BLaER1 treated with 17β-estradiol and CSF1 and Interleukin-3, amounts not matched to agents 10 nM and 100 nM (cell line): ENCODE data around the gene PBX3.

ENCODE experiments used
- H3K27ac ChIP-seq, 11 experiments: shearing (Covaris generic); formaldehyde crosslinking; 2 replicates each; pipeline ENCODE4 v1.8.1; 2022
- H3K27me3 ChIP-seq, 11 experiments: shearing (Covaris generic); formaldehyde crosslinking; 2 replicates each; pipeline ENCODE4 v1.8.1; 2022
- H3K36me3 ChIP-seq, 11 experiments: shearing (Covaris generic); formaldehyde crosslinking; 2 replicates each; pipeline ENCODE4 v1.8.1; 2022
- H3K4me1 ChIP-seq, 10 experiments: shearing (Covaris generic); formaldehyde crosslinking; 2 replicates each; pipeline ENCODE4 v1.8.1; 2022
- H3K4me2 ChIP-seq, 11 experiments: shearing (Covaris generic); formaldehyde crosslinking; 2 replicates each; pipeline ENCODE4 v1.8.1; 2022
- H3K4me3 ChIP-seq, 10 experiments: shearing (Covaris generic); formaldehyde crosslinking; 2 replicates each; pipeline ENCODE4 v1.8.1; 2022
- H3K9ac ChIP-seq, 11 experiments: shearing (Covaris generic); formaldehyde crosslinking; 2 replicates each; pipeline ENCODE4 v1.8.1; 2022
- H3K9me3 ChIP-seq, 11 experiments: shearing (Covaris generic); formaldehyde crosslinking; replicated peaks in 1 of 11; 2 replicates each; pipeline ENCODE4 v1.8.1; 2022
- H4K20me1 ChIP-seq, 11 experiments: shearing (Covaris generic); formaldehyde crosslinking; 2 replicates each; pipeline ENCODE4 v1.8.1; 2022
- Cebpa-rat ChIP-seq, 11 experiments: shearing (Covaris generic); IDR thresholded peaks; 2 replicates each; pipeline ENCODE4 v1.8.1; 2022

PBX3 gene

GRCh38 chr9:125985142-125985997 is 238.2 kb downstream of the PBX3 start:
- H3K4me3 ChIP-seq, result no peak overlapping the region
- H3K4me2 ChIP-seq, result no peak overlapping the region
- no peak overlapping the region for H3K27ac ChIP-seq
- no peak for TF ChIP-seq Cebpa-rat (IDR thresholded peaks at IDR 0.05)
- 0 out of 20 replicates have a peak, but pooled peaks cover 0 to 4% (median 0%) of the 10 kb centered on the region in 10 experiments for H3K4me1 ChIP-seq
- H3K27me3 ChIP-seq, result no peaks in the 10 kb centered on the region
- peaks cover 2 to 19% (median 8%) of the 10 kb centered on the region in 11 experiments for H3K9me3 ChIP-seq
- H3K9ac ChIP-seq, result no peak overlapping the region
- H4K20me1 ChIP-seq, result no peaks in the 10 kb centered on the region
- peaks cover 0 to 1% (median 0%) of the 10 kb centered on the region in 11 experiments; a peak in 1 of 22 replicates for H3K36me3 ChIP-seq

DNA sequence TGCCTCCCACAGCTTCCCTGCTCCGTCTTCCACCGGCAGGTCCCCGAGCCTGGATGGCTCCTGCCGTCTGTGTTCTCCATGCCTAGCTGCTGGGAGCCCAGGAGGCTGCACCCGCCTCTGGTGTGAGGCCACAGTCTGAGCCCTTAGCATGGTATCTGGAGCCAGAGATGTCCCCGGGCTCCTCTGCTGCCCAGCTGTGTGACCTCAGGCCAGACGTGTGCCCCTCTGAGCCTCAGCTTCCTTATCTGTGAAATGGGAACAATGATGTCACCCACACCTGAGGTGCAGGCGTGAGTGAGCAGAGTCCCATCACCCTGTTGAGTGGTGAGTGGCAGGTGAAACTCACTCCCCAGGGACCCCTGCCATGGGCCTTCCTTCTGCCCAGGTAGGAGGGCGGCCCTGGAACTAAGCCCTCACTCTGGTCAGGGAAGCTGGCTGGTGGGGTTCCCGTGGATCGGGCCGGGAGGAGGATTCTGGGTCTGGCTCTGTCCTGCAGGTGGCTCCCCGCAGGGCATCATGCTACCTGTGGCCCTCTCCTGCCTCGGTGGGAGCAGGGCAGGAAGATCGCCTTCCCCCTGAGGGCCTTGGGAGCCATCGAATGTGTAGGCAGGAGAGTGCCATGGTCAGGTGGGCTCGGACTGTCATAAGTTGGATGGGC is 239.0 kb downstream of the PBX3 start:
- peaks cover 0 to 11% (median under 1%) of the 10 kb centered on the region in 11 experiments; a peak in 5 of 22 replicates for H3K9me3 ChIP-seq
- no peak overlapping the region for H3K4me3 ChIP-seq
- no peak overlapping the region for H3K9ac ChIP-seq
- TF ChIP-seq Cebpa-rat (IDR thresholded peaks at IDR 0.05), result no peak
- H4K20me1 ChIP-seq, result no peaks in the 10 kb centered on the region
- H3K4me1 ChIP-seq, result 0 out of 20 replicates have a peak, but pooled peaks cover 0 to 4% (median 0%) of the 10 kb centered on the region in 10 experiments
- no peak overlapping the region for H3K27ac ChIP-seq
- H3K4me2 ChIP-seq, result no peak overlapping the region
- H3K36me3 ChIP-seq, result no peaks in the 10 kb centered on the region
- no peaks in the 10 kb centered on the region for H3K27me3 ChIP-seq

- peaks cover 0 to 6% (median 0%) of the 10 kb centered on the region in 11 experiments; a peak in 4 of 22 replicates for H3K9me3 ChIP-seq
These were observed 239.8 kb downstream of the PBX3 start for GRCh38 chr9:125986966-125987365.

GRCh38 chr9:125987420-125987819 is 240.2 kb downstream of the PBX3 start:
- Histone ChIP-seq H3K27me3 (no peaks in the 10 kb centered on the region), H3K9me3 (peaks cover 0 to 2% (median 0%) of the 10 kb centered on the region in 11 experiments; a peak in 1 of 22 replicates), H3K4me2 (no peak overlapping the region), H3K36me3 (no peaks in the 10 kb centered on the region), H4K20me1 (no peaks in the 10 kb centered on the region), H3K4me3 (no peak overlapping the region), H3K27ac (no peak overlapping the region), H3K4me1 (peaks cover 0 to 10% (median 5%) of the 10 kb centered on the region in 10 experiments; a peak in 13 of 20 replicates), H3K9ac (no peak overlapping the region)
- TF ChIP-seq Cebpa-rat (IDR thresholded peaks at IDR 0.05), result no peak

More at GRCh38 chr9:125986966-125987365, 239.8 kb downstream of the PBX3 start:
- H3K27me3 ChIP-seq, result no peaks in the 10 kb centered on the region
- peaks cover 0 to 5% (median under 1%) of the 10 kb centered on the region in 10 experiments; a peak in 3 of 20 replicates for H3K4me1 ChIP-seq
- H3K36me3 ChIP-seq, result no peaks in the 10 kb centered on the region
- no peak overlapping the region for H3K4me3 ChIP-seq
- no peaks in the 10 kb centered on the region for H4K20me1 ChIP-seq
- H3K4me2 ChIP-seq, result no peak overlapping the region
- no peak for TF ChIP-seq Cebpa-rat (IDR thresholded peaks at IDR 0.05)
- no peak overlapping the region for H3K27ac ChIP-seq
- H3K9ac ChIP-seq, result no peak overlapping the region

GRCh38 chr9:125988479-125989050 is 241.4 kb downstream of the PBX3 start:
- Histone ChIP-seq H3K4me3 (no peak overlapping the region), H3K27me3 (no peaks in the 10 kb centered on the region), H3K27ac (no peak overlapping the region), H3K9ac (no peak overlapping the region), H3K9me3 (no peaks in the 10 kb centered on the region), H3K4me2 (no peak overlapping the region), H4K20me1 (no peaks in the 10 kb centered on the region), H3K4me1 (peaks cover 0 to 18% (median 10%) of the 10 kb centered on the region in 10 experiments; a peak in 13 of 20 replicates), H3K36me3 (no peaks in the 10 kb centered on the region)
- no peak for TF ChIP-seq Cebpa-rat (IDR thresholded peaks at IDR 0.05)

DNA sequence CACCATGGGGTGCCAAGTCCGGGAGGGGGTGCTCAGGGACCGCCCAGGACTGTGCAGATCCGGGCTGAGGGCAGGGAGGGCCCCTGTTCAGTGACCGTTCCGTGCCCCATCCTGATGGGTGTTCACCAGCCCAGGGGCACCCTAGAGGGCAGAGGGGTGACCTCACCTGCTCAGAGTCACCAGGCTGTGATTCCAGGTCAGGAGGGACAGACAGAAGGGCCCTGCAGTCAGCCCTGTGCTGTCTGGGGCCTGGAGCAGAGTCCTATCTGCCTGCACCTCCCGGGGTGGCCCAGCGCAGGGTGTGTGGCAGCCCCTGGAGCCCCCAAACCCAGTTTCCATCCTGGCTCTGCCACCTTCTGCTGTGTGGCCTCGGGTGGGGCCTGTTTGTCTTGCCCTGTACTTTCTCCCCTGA is 241.9 kb downstream of the PBX3 start:
- H3K4me2 ChIP-seq, result no peak overlapping the region
- TF ChIP-seq Cebpa-rat (IDR thresholded peaks at IDR 0.05), result no peak
- no peaks in the 10 kb centered on the region for H3K36me3 ChIP-seq
- H3K27me3 ChIP-seq, result no peaks in the 10 kb centered on the region
- no peaks in the 10 kb centered on the region for H4K20me1 ChIP-seq
- H3K27ac ChIP-seq, result no peak overlapping the region
- H3K9me3 ChIP-seq, result no peaks in the 10 kb centered on the region
- H3K4me1 ChIP-seq, result peaks cover 0 to 20% (median 10%) of the 10 kb centered on the region in 10 experiments; a peak in 13 of 20 replicates
- no peak overlapping the region for H3K9ac ChIP-seq
- H3K4me3 ChIP-seq, result no peak overlapping the region

DNA sequence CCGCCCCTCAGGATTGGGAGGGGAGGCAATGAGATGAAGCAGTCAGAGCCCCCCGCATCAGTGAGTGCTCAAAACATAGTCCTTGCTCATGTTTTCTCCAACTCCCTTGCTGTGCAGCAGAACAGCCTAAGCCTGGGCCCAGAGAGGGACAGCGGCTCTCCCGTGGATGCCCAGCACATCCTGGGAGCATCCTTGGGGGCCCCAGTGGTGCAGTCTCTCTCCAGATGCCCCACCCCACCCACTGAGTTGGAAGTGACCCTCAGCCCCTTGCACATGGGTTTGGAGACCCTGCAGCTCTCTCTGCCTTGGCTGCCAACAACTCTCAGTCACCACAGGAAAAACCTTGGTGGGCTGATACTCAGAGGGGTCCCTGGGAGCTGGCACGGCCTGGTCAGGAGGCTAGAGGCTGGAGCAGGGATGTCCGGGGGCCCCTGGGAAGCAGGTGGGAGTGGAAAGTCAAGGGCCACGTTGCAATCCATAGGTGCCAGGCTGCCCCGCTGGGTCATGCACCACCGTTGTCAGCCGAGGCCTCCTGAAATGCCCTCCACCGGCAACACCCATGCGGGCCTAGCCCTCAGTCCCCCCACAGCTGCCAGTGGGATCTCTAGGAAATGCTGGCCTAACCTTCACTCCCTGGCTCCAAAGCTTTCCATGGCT is 242.5 kb downstream of the PBX3 start:
- no peaks in the 10 kb centered on the region for H4K20me1 ChIP-seq
- H3K27ac ChIP-seq, result no peak overlapping the region
- H3K4me1 ChIP-seq, result peaks cover 0 to 25% (median 14%) of the 10 kb centered on the region in 10 experiments; a peak in 13 of 20 replicates
- H3K4me3 ChIP-seq, result no peak overlapping the region
- H3K9ac ChIP-seq, result no peak overlapping the region
- no peaks in the 10 kb centered on the region for H3K36me3 ChIP-seq
- no peak overlapping the region for H3K4me2 ChIP-seq
- H3K27me3 ChIP-seq, result no peaks in the 10 kb centered on the region
- H3K9me3 ChIP-seq, result no peaks in the 10 kb centered on the region
- TF ChIP-seq Cebpa-rat (IDR thresholded peaks at IDR 0.05), result no peak

DNA sequence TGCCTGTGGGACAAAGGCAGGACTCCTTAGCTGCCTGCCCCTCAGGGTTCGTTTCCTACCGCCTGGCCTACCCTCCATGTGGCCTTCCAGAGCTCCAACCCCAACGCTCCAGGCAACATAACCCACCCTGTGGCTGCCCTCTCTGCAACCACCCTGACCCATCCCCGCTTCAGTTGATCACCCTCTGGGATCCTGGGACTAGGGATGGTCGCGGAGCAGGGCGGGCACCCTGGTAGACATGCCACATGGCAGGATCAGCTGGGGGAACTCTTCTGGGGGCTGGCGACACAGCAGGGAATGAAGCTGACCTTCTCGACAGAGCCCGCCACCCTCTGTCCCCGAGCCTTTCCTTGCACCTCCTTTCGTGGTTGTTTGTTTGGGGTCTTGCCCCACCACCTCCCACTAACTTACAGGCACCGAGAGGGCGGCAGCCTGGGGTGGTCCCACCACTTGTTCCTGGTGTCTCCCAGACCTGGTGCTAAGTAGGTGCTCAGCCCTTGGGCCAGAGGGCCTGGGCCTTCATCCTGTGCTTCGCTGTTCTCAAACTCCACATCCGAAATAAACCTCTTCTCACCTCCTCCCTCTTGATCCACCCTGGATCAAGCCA is 243.1 kb downstream of the PBX3 start:
- Histone ChIP-seq H3K4me1 (peaks cover 0 to 29% (median 18%) of the 10 kb centered on the region in 10 experiments; a peak in 13 of 20 replicates), H3K4me3 (no peak overlapping the region), H3K4me2 (no peak overlapping the region), H3K27ac (no peak overlapping the region), H4K20me1 (no peaks in the 10 kb centered on the region), H3K9me3 (no peaks in the 10 kb centered on the region), H3K9ac (no peak overlapping the region), H3K27me3 (no peaks in the 10 kb centered on the region), H3K36me3 (no peaks in the 10 kb centered on the region)
- no peak for TF ChIP-seq Cebpa-rat (IDR thresholded peaks at IDR 0.05)
